Immature natural killer cell (primary cell): ENCODE measurements around the gene CTTNBP2NL. TPM values are rescaled to one million over a fixed set of nuclear protein-coding genes. Genes with fewer than 3 reads are reported as not detected.
"Not testable (repeated sequence)": the region's sequence is repeated elsewhere in the genome, so short reads cannot be mapped to it uniquely, and the experiment has no call there.

Experiments
- DNase-seq, 3 donors: peaks; one replicate each; pipeline ENCODE4 v3.0.0; 2022; ENCODE audit warnings: mixed read lengths in 1 of 3
- H3K27ac Mint-ChIP-seq, 6 donors: one replicate each; pipeline ENCODE4 v1.8.0; 2020; ENCODE audit warnings: mixed read lengths in 6 of 6, mild to moderate bottlenecking in 5 of 6, inconsistent platforms in 4 of 6, moderate library complexity in 3 of 6
- H3K27me3 Mint-ChIP-seq, 3 donors: one replicate each; pipeline ENCODE4 v1.8.0; 2020 to 2021; ENCODE audit warnings: low read depth in 3 of 3, mild to moderate bottlenecking in 3 of 3, mixed read lengths in 3 of 3, moderate library complexity in 3 of 3, inconsistent platforms in 1 of 3
- H3K36me3 Mint-ChIP-seq, 3 donors: one replicate each; pipeline ENCODE4 v1.8.0; 2020; ENCODE audit warnings: mixed read lengths in 3 of 3, inconsistent platforms in 2 of 3, mild to moderate bottlenecking in 2 of 3
- H3K4me1 Mint-ChIP-seq, 2 donors: one replicate each; pipeline ENCODE4 v1.8.0; 2020; ENCODE audit warnings: inconsistent platforms in 2 of 2, mild to moderate bottlenecking in 2 of 2, mixed read lengths in 2 of 2, moderate library complexity in 1 of 2
- H3K4me3 Mint-ChIP-seq, 5 donors: one replicate each; pipeline ENCODE4 v1.8.0; 2020; ENCODE audit warnings: mild to moderate bottlenecking in 5 of 5, mixed read lengths in 5 of 5, inconsistent platforms in 3 of 5, moderate library complexity in 3 of 5
- H3K9me3 Mint-ChIP-seq, 6 donors: one replicate each; pipeline ENCODE4 v1.8.0; 2020; ENCODE audit warnings: mild to moderate bottlenecking in 6 of 6, mixed read lengths in 6 of 6, inconsistent platforms in 4 of 6, moderate library complexity in 3 of 6
- polyA plus RNA-seq, 3 donors: library from polyadenylated mRNA; unstranded; fragments of 300-500 nt; fragmentation: Illumina TruSeq; gene quantifications; one replicate each; pipeline ENCODE4 v1.2.3, GENCODE V29; 2021

CTTNBP2NL gene
- polyA plus RNA-seq, 3 donors from 2014 or later: 0.03 TPM; not detected in 2

DNA sequence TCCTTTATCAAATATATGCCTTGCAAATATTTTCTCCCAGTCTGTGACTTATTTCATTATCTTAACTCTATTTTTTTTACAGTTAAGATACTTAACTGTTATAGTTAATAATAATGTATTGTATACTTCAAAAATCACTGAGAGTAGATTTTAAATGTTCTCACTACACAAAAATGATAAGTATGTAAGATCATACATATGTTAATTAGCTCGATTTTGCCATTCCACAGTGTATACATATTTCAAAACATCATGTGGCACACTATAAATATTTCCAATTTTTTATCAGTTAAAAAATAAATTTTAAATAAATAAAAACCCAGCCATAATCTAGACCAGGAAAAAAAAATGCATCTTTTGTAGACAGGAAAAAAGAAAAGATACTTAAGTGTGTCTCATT is 27.2 kb downstream of the CTTNBP2NL start:
- H3K36me3 Mint-ChIP-seq: no peaks in the 10 kb centered on the region
- no peaks in the 10 kb centered on the region for H3K9me3 Mint-ChIP-seq
- no peak for DNase-seq
- H3K4me1 Mint-ChIP-seq: no peaks in the 10 kb centered on the region
- H3K27ac Mint-ChIP-seq: no peak overlapping the region
- H3K4me3 Mint-ChIP-seq: no peak overlapping the region
- peaks cover 0 to 8% (median 7%) of the 10 kb centered on the region in 3 donors for H3K27me3 Mint-ChIP-seq

DNA sequence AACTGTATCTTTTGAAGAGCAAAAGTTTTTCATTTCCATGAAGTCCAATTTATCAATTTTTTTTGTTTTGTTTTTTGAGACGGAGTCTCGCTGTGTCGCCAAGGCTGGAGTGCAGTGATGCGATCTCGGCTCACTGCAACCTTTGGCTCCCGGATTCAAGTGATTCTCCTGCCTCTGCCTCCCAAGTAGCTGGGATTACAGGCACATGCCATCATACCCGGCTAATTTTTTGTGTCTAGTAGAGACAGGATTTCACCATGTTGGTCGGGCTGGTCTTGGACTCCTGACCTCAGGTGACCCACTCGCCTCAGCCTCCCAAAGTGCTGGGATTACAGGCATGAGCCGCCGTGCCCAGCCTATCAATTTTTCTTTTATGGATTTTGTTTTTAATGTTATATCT is 27.7 kb downstream of the CTTNBP2NL start:
- H3K36me3 Mint-ChIP-seq, H3K27me3 Mint-ChIP-seq, H3K4me3 Mint-ChIP-seq, H3K9me3 Mint-ChIP-seq, H3K27ac Mint-ChIP-seq, DNase-seq, H3K4me1 Mint-ChIP-seq: not testable (repeated sequence)

DNA sequence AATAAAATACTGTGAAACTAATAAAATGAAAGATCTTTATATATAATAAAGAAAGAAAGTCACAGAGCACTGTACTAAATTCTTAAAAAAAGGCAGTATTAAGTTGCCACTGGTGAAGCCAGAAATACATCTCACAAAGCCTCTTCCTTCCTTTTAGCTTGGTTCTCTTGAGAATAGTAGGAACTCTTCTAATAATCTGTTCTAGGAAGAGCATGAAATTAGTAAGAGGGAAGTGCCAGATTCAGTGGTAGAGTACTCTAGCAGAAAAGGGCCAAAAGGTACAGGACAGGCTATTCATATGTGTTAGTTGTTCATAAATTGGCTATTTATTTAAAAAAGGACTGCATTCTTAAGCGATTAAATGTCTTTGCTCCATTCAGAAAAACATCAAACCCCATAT is 33.7 kb downstream of the CTTNBP2NL start:
- H3K27ac Mint-ChIP-seq: no peak overlapping the region
- H3K27me3 Mint-ChIP-seq: peaks cover 0 to 3% (median 2%) of the 10 kb centered on the region in 3 donors
- H3K4me1 Mint-ChIP-seq: no peaks in the 10 kb centered on the region
- no peaks in the 10 kb centered on the region for H3K9me3 Mint-ChIP-seq
- H3K4me3 Mint-ChIP-seq: no peak overlapping the region
- H3K36me3 Mint-ChIP-seq: no peaks in the 10 kb centered on the region
- DNase-seq: no peak

DNA sequence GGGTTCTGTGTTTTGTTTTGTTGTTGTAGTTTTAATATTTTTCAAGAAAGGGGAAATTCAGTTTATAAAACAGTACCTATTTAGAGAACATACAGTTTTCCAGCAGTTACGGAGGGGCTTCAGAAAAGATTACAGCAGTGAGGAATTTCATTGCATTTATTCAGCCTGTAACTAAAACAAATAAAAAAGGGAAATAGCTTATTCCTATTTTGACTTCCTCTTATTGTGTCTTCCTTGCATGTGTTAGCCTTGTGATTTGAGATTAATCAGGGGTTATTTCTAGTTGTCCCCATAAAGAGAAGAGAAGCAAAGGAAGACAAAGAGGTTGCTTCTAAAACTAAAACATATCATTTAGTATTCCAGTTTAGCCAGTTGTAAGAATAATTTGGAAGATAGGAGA is 35.0 kb downstream of the CTTNBP2NL start:
- Mint-ChIP-seq H3K9me3 (no peaks in the 10 kb centered on the region), H3K4me3 (no peak overlapping the region), H3K36me3 (no peaks in the 10 kb centered on the region), H3K27me3 (peaks cover 0 to 3% (median 2%) of the 10 kb centered on the region in 3 donors), H3K27ac (no peak overlapping the region), H3K4me1 (no peaks in the 10 kb centered on the region)
- DNase-seq: no peak

DNA sequence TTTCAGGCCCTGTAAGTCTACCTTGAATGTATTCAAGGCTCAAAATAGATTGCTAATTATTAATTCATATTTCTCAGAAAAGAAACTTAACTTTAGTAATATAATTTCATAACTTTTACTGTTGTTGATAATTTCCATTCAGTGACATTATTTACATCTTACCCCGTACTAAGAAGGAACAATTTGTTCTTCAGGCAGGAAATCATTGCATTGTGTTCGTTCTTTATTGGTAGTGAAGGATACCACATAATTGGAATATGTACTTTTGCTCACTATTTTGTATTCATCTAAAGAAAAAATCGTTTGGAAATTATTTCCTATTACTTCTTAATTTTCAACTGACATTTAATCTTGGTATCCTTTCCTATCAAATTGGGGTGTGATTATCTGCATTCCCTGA is 39.4 kb downstream of the CTTNBP2NL start:
- Mint-ChIP-seq H3K36me3 (no peaks in the 10 kb centered on the region), H3K4me3 (no peak overlapping the region), H3K27me3 (peaks cover 0 to 11% (median 3%) of the 10 kb centered on the region in 3 donors), H3K4me1 (no peaks in the 10 kb centered on the region), H3K9me3 (no peaks in the 10 kb centered on the region), H3K27ac (no peak overlapping the region)
- DNase-seq: no peak

DNA sequence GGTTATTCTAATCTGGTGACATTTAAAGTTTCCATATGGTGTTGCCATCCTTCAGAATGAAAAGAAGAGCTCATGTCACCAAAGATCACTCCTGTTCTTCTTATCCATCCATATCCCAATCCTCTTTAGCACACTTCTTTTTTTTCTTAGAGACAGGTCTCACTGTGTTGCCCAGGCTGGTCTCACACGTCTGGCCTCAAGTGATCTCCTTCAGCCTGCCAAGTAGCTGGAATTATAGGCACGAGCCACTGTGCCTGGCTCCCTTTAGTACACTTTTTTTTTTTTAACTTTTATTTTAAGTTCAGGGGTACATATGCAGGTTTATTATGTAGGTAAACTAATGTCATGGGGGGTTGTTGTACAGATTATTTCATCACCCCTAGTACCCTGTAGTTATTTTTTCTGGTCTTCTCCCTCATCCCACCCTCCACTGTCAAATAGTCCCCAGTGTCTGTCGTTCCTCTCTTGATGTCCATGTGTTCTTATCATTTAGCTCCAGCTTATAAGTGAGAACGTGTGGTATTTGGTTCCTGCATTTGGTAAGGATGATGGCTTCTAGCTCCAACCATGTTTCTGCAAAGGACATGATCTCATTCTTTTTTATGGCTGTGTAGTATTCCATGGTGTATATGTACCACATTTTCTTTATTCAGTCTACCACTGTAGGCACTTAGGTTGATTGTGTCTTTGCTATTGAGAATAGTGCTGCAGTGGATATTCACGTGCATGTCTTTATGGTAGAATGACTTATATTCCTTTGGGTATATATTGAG is 40.6 kb downstream of the CTTNBP2NL start:
- Mint-ChIP-seq H3K27ac (no peak overlapping the region), H3K27me3 (peaks cover 0 to 11% (median 7%) of the 10 kb centered on the region in 3 donors), H3K4me1 (no peaks in the 10 kb centered on the region), H3K36me3 (no peaks in the 10 kb centered on the region), H3K4me3 (no peak overlapping the region), H3K9me3 (no peaks in the 10 kb centered on the region)
- no peak for DNase-seq

DNA sequence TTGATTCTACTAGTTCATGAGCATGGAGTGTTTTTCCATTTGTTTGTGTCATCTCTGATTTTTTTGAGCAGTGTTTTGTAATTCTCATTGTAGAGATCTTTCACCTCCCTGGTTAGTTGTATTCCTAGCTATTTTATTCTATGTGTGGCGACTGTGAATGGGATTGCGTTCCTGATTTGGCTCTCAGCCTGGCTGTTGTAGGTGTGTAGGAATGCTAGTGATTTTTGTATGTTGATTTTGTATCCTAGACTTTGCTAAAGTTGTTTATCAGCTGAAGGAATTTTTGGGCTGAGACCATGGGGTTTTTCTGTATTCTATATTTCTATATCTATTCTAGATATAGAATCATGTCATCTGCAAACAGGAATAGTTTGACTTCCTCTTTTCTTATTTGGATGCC is 42.1 kb downstream of the CTTNBP2NL start:
- H3K4me1 Mint-ChIP-seq, H3K4me3 Mint-ChIP-seq, H3K27me3 Mint-ChIP-seq, H3K36me3 Mint-ChIP-seq, DNase-seq, H3K27ac Mint-ChIP-seq, H3K9me3 Mint-ChIP-seq: not testable (repeated sequence)

DNA sequence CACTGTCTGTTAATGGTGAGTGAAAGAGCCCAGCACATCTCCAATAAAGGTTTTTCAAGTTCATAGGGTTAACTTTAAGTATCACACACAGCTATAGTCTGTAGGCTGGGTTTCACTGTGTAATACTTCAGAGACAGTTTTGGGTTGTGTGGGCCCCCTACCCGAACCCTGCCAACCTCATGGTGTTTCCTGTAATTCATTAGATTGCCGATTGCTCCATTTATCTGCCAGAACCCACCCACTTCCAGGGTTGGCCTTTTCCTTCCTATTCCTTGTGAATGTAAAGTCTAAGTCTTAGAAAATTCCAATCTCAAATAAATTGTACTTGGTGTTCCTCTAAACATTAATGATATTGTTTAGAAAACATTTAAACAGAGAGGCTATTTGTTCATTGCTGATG is 43.6 kb downstream of the CTTNBP2NL start:
- no peak overlapping the region for H3K4me3 Mint-ChIP-seq

DNA sequence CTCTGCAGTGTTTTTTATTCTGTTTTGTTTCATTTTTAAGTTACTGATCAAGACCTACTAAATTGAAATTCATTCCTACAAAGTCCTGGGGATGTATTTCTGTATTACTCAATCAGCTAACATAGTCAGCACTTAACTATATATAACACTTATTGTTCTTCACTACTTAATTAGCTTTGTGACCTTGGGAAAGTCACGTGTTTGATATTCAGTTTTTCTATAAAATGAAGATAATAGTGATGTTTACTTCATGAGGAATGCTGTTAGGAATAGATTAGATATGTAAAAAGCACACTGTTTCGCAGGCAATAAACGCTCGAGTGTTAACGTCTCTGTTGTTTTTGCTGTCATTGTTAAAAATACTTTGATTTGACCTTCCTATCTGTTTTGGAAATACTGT is 44.6 kb downstream of the CTTNBP2NL start:
- Mint-ChIP-seq H3K27ac (no peak overlapping the region), H3K9me3 (no peaks in the 10 kb centered on the region), H3K4me3 (no peak overlapping the region), H3K4me1 (no peaks in the 10 kb centered on the region), H3K36me3 (no peaks in the 10 kb centered on the region), H3K27me3 (peaks cover 0 to 9% (median 7%) of the 10 kb centered on the region in 3 donors)
- DNase-seq: no peak

More for the DNA sequence above, 43.6 kb downstream of the CTTNBP2NL start:
- Mint-ChIP-seq H3K4me1 (no peaks in the 10 kb centered on the region), H3K27ac (no peak overlapping the region), H3K9me3 (no peaks in the 10 kb centered on the region), H3K27me3 (peaks cover 0 to 9% (median 7%) of the 10 kb centered on the region in 3 donors), H3K36me3 (no peaks in the 10 kb centered on the region)
- DNase-seq: no peak

DNA sequence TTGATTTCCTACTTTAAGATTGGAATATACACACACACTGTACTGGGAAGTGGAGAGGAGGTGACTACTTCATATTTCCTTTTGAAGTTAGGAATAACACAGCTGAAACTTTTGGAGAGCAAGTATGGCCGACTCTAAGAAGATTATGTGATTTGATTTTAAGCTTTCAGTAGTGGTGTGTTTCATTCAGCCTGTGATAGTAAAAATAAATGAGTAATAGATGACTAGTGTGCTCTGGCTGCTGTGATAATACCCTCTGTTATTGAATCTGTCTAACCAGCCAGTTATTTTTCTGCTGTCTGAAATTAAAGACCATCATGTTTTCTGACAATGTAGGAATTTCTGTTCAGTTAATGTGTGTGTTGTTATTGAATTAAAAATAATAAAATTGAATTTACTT is 48.3 kb downstream of the CTTNBP2NL start:
- H3K9me3 Mint-ChIP-seq: no peaks in the 10 kb centered on the region
- H3K36me3 Mint-ChIP-seq: no peaks in the 10 kb centered on the region
- no peak for DNase-seq
- no peak overlapping the region for H3K27ac Mint-ChIP-seq
- no peaks in the 10 kb centered on the region for H3K4me1 Mint-ChIP-seq
- H3K4me3 Mint-ChIP-seq: no peak overlapping the region
- peaks cover 0 to 3% (median 0%) of the 10 kb centered on the region in 3 donors for H3K27me3 Mint-ChIP-seq

DNA sequence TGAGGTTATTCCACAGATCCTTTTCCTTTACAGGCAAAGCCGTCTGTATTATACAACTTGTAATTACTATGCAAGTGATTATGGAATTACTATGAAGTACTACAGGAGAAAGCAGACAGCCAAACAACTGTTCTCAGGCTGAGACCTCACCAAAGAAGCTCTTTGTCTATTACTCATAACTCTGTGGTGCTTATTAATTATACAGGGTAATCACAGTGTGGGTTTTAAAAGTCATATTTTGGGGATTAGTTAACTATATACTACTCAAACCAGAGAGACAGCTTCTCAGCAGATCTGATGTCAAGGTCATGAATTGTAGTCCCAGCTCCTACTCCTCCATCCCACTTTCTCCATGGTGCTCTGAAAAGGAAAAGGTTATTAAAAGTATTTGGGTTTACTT is 49.6 kb downstream of the CTTNBP2NL start:
- Mint-ChIP-seq H3K9me3 (no peaks in the 10 kb centered on the region), H3K27ac (no peak overlapping the region), H3K36me3 (no peaks in the 10 kb centered on the region), H3K27me3 (peaks cover 0 to 3% (median 2%) of the 10 kb centered on the region in 3 donors), H3K4me3 (no peak overlapping the region), H3K4me1 (no peaks in the 10 kb centered on the region)
- no peak for DNase-seq

DNA sequence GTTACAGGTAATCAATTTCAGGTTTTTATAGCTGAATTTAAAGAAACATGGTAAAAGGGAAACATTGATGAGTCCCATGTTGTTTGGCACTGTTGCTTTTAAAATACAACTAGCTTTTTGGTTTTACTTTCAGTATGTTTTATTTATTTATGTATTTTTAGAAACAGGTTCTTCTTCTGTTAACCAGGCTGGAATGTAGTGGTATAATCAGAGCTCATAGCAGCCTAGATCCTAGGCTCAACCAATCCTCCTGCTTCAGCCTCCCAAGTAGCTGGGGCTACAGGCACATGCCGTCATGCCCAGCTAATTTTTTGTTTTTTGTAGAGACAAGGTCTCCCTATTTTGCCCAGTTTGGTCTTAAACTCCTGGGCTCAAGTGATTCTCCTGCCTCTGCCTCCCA is 50.4 kb downstream of the CTTNBP2NL start:
- peaks cover 0 to 2% (median 0%) of the 10 kb centered on the region in 3 donors for H3K27me3 Mint-ChIP-seq
- H3K4me1 Mint-ChIP-seq: no peaks in the 10 kb centered on the region
- H3K36me3 Mint-ChIP-seq: no peaks in the 10 kb centered on the region
- H3K27ac Mint-ChIP-seq: no peak overlapping the region
- no peak for DNase-seq
- H3K9me3 Mint-ChIP-seq: no peaks in the 10 kb centered on the region
- no peak overlapping the region for H3K4me3 Mint-ChIP-seq

DNA sequence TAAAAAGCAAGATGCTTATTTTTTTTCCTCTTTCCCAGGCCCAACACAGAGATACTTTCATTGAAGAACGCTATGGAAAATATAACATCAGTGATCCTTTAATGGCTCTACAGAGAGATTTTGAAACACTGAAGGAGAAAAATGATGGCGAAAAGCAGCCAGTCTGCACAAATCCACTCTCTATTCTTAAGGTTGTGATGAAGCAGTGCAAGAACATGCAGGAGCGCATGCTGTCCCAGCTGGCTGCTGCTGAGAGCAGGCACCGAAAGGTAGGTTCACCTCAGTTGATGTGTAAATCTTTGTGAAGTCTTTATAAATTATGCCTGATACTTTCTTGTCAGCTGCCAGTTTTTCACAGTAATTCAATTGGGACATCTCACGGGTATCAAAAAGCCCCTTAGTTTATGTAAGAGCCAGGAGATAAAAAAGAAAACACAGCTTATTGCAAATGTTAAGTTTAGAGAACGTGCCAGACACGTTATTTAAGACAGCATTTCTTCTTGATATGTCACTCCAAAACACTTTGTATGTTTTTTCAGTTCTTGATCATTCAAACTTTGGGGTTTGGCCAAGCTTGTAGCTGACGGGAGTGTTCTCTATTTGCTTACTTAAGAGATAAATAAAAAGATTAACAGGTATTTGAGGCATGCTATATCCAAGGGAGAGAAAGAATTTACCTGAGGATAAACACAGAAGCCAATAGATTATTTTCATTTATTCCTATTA is 53.1 kb downstream of the CTTNBP2NL start:
- Mint-ChIP-seq H3K4me1 (no peaks in the 10 kb centered on the region), H3K9me3 (no peaks in the 10 kb centered on the region), H3K27me3 (peaks cover 0 to 2% (median 0%) of the 10 kb centered on the region in 3 donors), H3K36me3 (no peaks in the 10 kb centered on the region), H3K27ac (no peak overlapping the region), H3K4me3 (no peak overlapping the region)
- DNase-seq: no peak

DNA sequence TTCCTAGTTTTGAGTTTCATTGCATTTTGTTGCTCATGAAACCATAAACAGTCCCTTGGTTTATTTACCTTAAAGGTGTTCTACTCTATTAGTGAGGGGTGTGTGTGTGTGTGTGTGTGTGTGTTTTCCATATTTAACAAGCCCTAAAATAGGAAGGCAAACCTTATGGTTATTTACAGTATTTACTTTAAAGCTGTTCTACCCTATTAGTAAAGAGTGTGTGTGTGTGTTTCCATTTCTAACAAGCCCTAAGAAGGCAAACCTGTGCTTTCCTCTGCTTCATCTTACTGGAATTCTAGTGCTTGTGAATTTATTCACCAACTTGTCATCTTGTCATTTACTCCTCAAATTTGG is 53.6 kb downstream of the CTTNBP2NL start:
- DNase-seq: no peak
- no peaks in the 10 kb centered on the region for H3K9me3 Mint-ChIP-seq
- H3K27me3 Mint-ChIP-seq: peaks cover 0 to 2% (median 0%) of the 10 kb centered on the region in 3 donors
- no peaks in the 10 kb centered on the region for H3K4me1 Mint-ChIP-seq
- H3K36me3 Mint-ChIP-seq: no peaks in the 10 kb centered on the region
- H3K27ac Mint-ChIP-seq: no peak overlapping the region
- no peak overlapping the region for H3K4me3 Mint-ChIP-seq
